GM18526 (cell line): ENCODE results near the gene SAYSD1.

Source experiments
- POLR2A ChIP-seq: IDR thresholded peaks from 3 replicates; pipeline ENCODE4 v1.6.1; 2011; ENCODE audit not compliant: insufficient read length; ENCODE audit errors: extremely low read depth

The SAYSD1 gene

GRCh38 chr6:39074486-39074885 lies 40.5 kb downstream of the SAYSD1 start:
- no peak for TF ChIP-seq POLR2A

DNA sequence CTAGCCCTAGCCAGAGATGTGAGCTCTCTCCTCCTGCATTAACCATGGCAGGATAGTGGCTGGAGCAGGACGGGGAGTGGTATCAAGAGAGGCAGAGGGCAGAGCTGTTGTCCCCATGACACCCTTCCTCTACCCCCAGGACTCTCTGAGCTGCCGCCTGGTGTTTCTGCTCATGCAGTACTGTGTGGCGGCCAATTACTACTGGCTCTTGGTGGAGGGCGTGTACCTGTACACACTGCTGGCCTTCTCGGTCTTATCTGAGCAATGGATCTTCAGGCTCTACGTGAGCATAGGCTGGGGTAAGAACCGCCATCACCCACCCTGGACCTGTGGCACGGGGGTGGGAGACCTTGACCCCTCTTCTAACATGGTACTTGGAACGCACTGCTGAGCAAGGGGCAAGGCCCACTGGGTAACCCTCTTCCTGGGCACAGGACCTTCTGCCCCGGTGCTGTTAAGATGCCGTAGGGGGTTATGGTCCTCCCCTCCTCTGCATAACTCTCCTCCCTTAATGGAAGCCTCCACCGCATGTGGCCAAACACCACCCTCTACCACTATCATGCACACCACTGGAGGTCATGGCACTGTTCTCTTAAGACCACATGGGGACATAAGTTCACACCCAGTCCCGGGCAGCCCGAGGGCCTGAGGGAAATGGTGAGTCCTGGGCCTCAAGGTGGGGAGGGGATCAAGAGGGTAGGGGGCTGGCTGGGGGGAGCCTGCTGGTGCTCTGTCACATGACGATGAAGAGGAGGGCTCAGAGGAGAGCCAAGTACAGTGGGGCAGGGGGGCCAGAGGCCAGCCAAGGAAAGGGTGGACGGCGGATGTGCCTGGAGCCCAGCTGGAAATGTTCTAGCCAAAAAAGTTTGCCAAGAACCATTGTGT lies 41.3 kb downstream of the SAYSD1 start:
- TF ChIP-seq POLR2A: no peak

GRCh38 chr6:39072830-39073229 lies 42.2 kb downstream of the SAYSD1 start:
- TF ChIP-seq POLR2A: no peak

DNA sequence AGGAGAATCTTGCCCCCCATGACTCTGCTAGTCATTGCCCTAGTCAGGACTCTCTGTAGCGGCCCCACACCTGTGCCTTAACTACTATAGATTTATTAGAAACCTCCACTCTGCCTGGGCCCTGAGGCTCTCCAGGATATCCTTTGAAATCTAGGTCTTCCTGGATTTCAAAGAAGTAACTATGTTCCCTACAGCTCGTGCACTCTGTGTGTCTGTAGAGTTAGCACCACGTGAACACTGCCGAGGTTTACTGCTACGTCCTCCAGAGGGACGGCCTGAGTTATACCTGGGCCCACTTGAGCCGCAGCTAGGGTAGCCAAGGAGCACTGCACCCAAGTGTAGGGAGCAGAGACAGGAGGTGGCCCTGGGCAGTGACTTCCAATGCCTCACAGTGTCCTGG lies 46.6 kb downstream of the SAYSD1 start:
- TF ChIP-seq POLR2A: no peak

DNA sequence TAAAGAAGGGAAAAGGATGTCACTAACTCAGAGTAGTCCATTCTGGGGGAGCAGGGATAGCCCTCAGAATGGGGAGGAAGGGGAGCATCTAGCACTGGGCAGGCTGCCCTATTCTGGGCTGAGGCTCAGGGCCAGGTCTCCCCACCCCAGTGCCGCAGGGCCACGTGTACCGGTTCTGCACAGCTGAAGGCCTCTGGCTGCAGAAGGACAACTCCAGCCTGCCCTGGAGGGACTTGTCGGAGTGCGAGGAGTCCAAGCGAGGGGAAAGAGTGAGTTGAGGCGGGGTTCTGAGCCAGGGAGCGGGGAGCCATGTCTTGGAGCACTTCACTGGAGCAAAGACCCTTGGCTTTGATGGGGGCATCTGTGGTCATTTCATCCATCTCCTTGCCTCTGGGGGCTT lies 49.4 kb downstream of the SAYSD1 start:
- no peak for TF ChIP-seq POLR2A

DNA sequence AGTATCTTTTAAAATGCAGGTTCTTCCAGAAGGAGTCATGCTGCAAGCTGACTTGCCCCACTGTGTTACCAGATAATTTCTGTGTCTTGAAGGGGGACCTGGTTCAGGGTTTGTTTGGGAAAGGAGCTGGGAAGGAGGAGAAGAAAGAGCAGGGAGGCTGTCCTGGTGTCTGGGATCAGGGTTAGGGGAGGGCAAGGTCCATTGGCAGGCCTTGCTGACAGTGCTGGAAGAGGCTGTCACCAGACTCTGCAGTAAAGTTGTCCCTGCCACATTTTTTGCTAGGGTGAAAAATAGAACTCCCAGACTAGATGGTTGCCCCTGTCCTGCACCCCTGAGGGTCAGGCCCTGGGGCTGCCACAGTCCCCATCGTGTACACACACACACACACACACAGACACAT lies 51.5 kb downstream of the SAYSD1 start:
- no peak for TF ChIP-seq POLR2A

GRCh38 chr6:39062014-39062740 lies 52.8 kb downstream of the SAYSD1 start:
- no peak for TF ChIP-seq POLR2A

- TF ChIP-seq POLR2A: no peak
These were observed 53.4 kb downstream of the SAYSD1 start for GRCh38 chr6:39061588-39061987.

GRCh38 chr6:39061182-39061581 lies 53.8 kb downstream of the SAYSD1 start:
- TF ChIP-seq POLR2A: no peak

DNA sequence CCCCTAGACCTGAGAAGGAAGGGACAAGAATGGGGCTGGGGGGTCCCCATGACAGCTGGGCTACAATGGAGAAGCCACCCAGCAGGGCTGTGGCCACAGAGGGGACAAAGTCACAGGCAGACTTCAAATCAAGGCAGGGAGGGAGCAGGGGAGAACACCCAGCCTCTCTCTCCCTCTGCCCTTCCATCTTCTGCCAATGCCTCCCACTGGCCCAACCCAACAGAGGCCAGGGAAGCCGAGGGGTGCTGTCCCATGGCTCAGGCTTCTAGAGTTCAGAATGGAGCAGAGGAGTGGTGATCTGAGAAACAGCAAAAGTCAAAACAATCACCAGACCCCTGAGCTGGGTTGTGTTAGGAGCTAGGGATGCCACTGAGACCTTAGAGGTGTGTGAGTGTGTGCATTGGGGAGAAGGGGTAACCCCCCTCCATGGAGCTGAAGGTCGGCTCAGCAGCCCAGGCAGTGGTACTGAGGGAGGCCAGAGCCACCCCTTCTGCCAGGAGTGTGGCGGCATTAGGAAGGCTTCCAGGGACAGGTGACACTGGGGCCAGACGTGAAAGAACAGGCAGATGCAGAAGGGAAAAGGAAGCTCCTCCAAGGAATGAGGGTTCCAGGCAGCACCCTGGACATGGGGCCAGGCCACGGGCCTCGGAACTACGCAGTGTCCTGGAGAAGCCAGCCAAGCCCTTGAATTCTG lies 54.4 kb downstream of the SAYSD1 start:
- no peak for TF ChIP-seq POLR2A

DNA sequence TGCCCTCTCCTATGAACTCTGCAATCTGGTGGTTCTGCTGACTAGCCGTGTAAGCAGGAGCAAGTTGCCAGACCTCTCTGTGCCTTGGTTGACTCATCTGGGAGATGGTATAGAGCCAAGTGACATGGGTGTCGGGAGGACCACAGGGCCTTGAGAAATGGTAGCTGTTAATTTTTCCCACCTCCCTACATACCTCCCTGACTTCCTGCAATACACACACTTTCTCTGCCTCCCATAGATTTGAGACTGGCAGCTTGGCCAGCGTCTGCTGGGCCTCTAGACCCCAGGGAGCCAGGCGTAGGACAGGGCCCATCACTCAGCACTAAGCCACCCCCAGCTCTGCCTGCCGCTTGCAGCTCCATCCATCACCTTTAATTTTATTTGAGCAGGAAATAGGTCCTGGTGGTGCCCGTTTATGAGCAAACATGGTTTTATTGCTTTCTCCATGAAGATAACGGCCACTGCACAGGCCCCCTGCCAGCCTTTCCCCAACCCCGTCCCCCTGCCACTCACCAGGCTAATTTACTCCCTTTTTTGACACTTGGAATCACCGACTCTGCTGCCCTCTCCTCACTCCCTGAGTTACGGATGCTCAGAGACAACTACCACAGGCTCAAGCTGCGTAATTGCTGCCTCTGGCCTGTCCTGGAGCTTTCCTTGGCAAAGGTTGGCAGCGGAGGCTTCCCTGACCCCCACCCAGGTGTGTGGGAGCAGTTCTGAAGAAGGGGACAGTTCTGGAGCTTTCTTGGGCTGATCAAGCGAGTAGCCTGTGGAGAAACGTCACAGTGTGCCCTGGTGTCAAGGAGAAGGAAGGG lies 55.3 kb downstream of the SAYSD1 start:
- TF ChIP-seq POLR2A: no peak

GRCh38 chr6:39058471-39059147 lies 56.4 kb downstream of the SAYSD1 start:
- TF ChIP-seq POLR2A: no peak

DNA sequence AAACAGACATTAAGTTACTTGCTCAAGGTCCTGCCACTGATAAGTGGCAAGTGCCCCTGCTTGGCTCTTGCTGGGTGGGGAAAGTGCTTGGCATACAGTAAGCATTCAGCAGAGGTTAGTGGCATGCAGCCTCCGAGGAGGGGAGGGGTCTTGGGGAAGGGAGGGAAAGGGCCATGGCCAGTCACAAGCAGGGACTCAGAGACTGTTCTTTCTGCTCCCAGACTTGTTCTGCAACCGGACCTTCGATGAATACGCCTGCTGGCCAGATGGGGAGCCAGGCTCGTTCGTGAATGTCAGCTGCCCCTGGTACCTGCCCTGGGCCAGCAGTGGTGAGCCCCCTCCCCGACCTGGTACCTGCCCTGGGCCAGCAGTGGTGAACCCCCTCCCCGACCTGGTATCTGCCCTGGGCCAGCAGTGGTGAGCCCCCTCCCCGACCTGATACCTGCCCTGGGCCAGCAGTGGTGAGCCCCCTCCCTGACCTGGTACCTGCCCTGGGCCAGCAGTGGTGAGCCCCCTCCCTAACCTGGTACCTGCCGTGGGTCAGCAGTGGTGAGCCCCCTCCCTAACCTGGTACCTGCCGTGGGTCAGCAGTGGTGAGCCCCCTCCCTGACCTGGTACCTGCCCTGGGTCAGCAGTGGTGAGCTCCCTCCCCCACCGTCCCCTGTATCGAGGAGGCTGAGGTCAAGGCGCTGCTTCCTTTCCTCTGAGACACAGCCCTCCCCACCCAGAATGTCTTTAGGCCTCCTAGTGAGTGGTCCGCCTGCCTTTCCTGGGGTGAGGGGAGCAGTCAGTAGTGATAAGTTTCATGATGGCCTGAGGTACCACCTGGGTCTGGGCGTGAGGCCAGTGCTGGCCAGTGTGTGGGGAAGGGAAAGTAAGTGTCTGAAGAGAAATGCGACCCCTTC lies 57.5 kb downstream of the SAYSD1 start:
- no peak for TF ChIP-seq POLR2A
